Cardiac ventricle fibroblast (primary cell): Measurements from ENCODE around the gene WDR73. TPM values are rescaled to one million over a fixed set of nuclear protein-coding genes. Genes with fewer than 3 reads are reported as not detected.

Experiments
- total RNA-seq: library from RNA; depleted of rRNA; stranded (reverse); fragments of >200 nt; gene quantifications from 2 replicates; pipeline ENCODE4 v1.2.3, GENCODE V29; 2015

The WDR73 gene
- 8.7 and 11.6 TPM in 2 replicates for total RNA-seq

GRCh38 chr15:84653910-84654688, at the start of gene WDR73:
TSS of gene WDR73 (minus strand) at chr15:84654283. CDS start at chr15:84654274, 9 bp downstream.

GRCh38 chr15:84658080-84658787, 4.2 kb upstream of the WDR73 start, which contains the start of gene NMB:
TSS of gene NMB (minus strand) at chr15:84658199. CDS start at chr15:84658152, 47 bp downstream.

GRCh38 chr15:84600687-84601554, 53.2 kb downstream of the WDR73 start, which contains the start of gene ZSCAN2:
TSS of gene ZSCAN2 (plus strand) at chr15:84601009. CDS start at chr15:84603928, 2,919 bp downstream.

Other genes with a start within 250 kb of the WDR73 start
- gene ZSCAN2, start 53.3 kb downstream of the WDR73 start, total RNA-seq: 4.4 and 8.3 TPM in 2 replicates
- 5.9 and 10.1 TPM in 2 replicates for gene NMB, start 3.9 kb upstream of the WDR73 start, total RNA-seq
- gene SEC11A, start 61.9 kb upstream of the WDR73 start, total RNA-seq: 145 and 161 TPM in 2 replicates
- 11.8 and 13.0 TPM in 2 replicates for gene ZNF592, start 94.3 kb upstream of the WDR73 start, total RNA-seq
- gene ALPK3, start 163.1 kb upstream of the WDR73 start, total RNA-seq: 0.39 and 0.81 TPM in 2 replicates
- not detected in 2 replicates for gene SLC28A1, start 230.4 kb upstream of the WDR73 start, total RNA-seq